Fibroblast of lung (primary cell): ENCODE data around the gene BBS9.

ENCODE experiments used
- CTCF ChIP-seq, 2 donors: IDR thresholded peaks in 1 of 2; conservative IDR thresholded peaks in 1 of 2; 1 replicate in 1 of 2; 2 replicates in 1 of 2; pipeline ENCODE4 v1.5.1; 2011 to 2012; ENCODE audit warnings: low read length in 2 of 2, control low read depth in 1 of 2, inconsistent platforms in 1 of 2, low read depth in 1 of 2, mild to moderate bottlenecking in 1 of 2
- EZH2 ChIP-seq: IDR thresholded peaks from 2 replicates; pipeline ENCODE4 v1.5.1; 2012; ENCODE audit warnings: low read length, control low read depth, mild to moderate bottlenecking; ENCODE audit errors: missing control alignments

DNA sequence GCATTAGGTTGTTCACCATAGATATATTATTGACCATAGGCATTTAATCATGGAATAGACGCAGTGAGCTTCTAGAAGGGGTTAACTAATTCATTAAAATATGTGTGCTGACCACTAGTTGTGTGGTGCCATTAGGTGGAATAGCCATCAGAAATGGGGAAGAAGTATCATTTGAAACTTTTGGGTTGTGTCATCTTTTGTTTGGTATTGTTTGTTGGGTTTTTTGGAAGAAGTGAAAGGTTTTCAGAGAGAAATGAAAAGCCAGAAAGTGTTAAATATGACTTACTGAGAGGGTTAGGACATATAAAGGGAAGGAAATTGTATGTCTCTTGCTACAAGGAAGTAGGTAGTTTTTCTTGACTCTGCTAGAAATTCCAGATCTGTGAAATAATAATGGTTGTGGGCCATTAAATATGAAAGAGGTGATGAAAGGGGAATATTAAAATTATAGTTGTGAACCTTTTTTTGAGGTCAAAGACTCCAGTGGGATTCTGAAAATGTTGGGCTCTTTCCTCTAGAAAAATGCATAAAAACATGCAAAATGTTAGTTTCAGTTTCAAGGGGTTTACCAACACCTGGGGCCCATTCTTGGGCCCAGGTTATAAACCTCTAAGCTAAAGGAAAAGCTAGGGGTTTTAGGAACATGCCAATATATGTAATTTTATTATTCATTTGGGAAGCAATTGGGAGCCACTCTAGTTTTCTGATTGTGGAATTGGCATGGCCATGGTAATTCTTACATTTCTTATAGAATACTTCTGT, 348.5 kb downstream of the BBS9 start:
- no peak for TF ChIP-seq CTCF (conservative IDR thresholded peaks at IDR 0.05 in 1 of 2, IDR thresholded peaks at IDR 0.05 in 1 of 2; ENCODE audit: low read depth in 1 of 2, low read length in 2 of 2)
- TF ChIP-seq EZH2: no peak
